Pancreas (tissue), 10 donors: ENCODE data around the gene MED4. TPM values are rescaled to one million over a fixed set of nuclear protein-coding genes. Genes with fewer than 3 reads are reported as not detected.

ENCODE experiments used
- ATAC-seq, 4 donors: fragments of 200-7000 bp; cut with Tn5 transposase; one replicate each; pipeline versions ENCODE4 v1.8.0 to v1.9.1; 2020; ENCODE audit warnings: mild to moderate bottlenecking in 4 of 4, moderate library complexity in 4 of 4
- DNase-seq, 6 donors: peaks; one replicate each; pipeline ENCODE4 v3.0.0-alpha.2; 2020
- FAIRE-seq: peaks from 2 replicates; lab custom pipeline; 2012; peaks lifted over from hg19 to GRCh38; lab: Jason Lieb, UNC
- H3K27ac ChIP-seq, 4 donors: fragments of 200-600 bp; sonication (generic); 1 replicate in 3 of 4; 2 replicates in 1 of 4; pipeline versions ENCODE4 v1.5.0 to v1.8.0; 2020
- H3K27me3 ChIP-seq, 4 donors: fragments of 200-600 bp; one replicate each; pipeline ENCODE4 v1.8.0; 2021
- H3K36me3 ChIP-seq, 3 donors: fragments of 200-600 bp; sonication (generic) in 1 of 3; one replicate each; pipeline versions ENCODE4 v1.5.0 to v1.8.0; 2020 to 2021
- H3K4me1 ChIP-seq, 3 donors: fragments of 200-600 bp; one replicate each; pipeline ENCODE4 v1.8.0; 2021
- H3K4me3 ChIP-seq, 4 donors: fragments of 200-600 bp; sonication (generic) in 2 of 4; one replicate each; pipeline versions ENCODE4 v1.5.0 to v1.8.0; 2020 to 2021
- H3K9me3 ChIP-seq, 4 donors: fragments of 200-600 bp; one replicate each; pipeline ENCODE4 v1.8.0; 2021
- WGBS, 2 donors: extraction: QIAGEN DNeasy Blood & Tissue Kit; methylation state at CpG; one replicate each; pipeline ENCODE4 v1.1.7; 2013; 5-methylcytosine and 5-hydroxymethylcytosine counted together
- intact Hi-C, 3 donors: fragments of 100-400 bp; cut with DNase I; formaldehyde crosslinking; loops; one replicate each; pipeline versions ENCODE4 v1.11.1 to v1.14.2; 2022
- polyA plus RNA-seq, 2 donors: library from polyadenylated mRNA; stranded (reverse); fragments of 200-250 nt; gene quantifications; one replicate each; pipeline ENCODE4 v1.2.3, GENCODE V29; 2013
- total RNA-seq, 6 donors: library from RNA; stranded (reverse); fragmentation: NEBNext Ultra II Directional in 4 of 6; extraction: Animal tissue kit (Norgen Biotek cat#: 25700) in 4 of 6; gene quantifications; one replicate each; pipeline versions ENCODE4 v1.2.1 to v1.2.4, GENCODE V29; 2021 to 2023
- TF ChIP-seq, protein P1 (sequence below), 4 donors: fragments of 200-600 bp; sonication (generic) in 3 of 4; IDR thresholded peaks; one replicate each; pipeline versions ENCODE4 v1.5.0 to v1.8.0; 2021; ENCODE audit warnings: antibody characterized with exemption in 4 of 4
- donor health status: healthy with polysubstance abuse.
- donor health status: DM: no; HTN: no; CAD: no; lungs with moderate emphysema.
- donor health status: DM: no; HTN: no; CAD: no.
- donor health status: control.
- donor health status: control.
- donor health status: Bipolar disorder and iron deficiency.
- donor health status: DM: yes; HTN: yes; CAD: no.
- donor health status: DM: no; HTN: no; CAD: no.
- donor health status: DM: no; HTN: no; CAD: no.
- donor health status: DM: yes; HTN: yes; CAD: no.

MED4 gene
- total and polyA plus RNA-seq, 8 donors: 12.0 to 34.9 (median 16.4) TPM

DNA sequence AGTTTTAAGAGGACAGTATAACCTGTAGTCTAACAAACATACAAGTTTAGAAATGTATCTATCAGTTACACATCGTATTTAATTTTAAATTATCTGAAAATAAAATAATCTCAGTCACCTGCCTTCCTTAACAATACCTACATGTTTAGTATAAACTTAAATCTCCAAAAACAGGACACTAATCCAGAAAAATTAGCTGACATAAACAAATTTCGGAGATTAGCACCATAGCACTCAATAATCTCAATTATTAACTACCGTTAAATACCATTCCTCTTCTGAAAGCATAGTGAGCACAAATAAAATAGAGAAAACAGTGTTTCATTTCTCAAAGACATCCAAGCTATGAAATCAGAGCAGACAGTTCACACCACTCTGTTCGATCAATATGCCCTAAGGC lies 13.2 kb downstream of the MED4 start:
- 96 to 97% methylated on average over 4 of the region's 4 CpGs for WGBS, 2 donors

DNA sequence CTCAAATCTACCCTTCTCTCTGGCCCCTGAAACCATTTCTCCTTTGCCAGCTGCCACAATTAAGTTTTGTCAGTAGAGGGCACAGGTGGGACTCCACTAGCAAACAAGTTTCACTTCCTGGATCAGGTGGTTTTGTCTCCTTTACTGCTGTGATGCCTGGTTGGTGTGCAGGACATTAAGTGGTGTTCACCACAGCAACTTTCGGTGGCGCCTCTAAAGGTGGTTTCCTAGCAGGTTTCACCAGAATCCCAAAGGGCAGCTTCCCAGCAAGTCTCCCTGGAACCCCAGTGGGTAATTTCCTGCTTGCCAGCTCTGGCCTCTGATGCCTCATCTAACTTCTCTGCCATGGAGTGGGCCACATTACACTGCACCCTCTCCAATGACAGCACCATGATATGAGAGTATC lies 16.6 kb downstream of the MED4 start:
- intact Hi-C loops: no loop called here
- TF ChIP-seq, protein P1, sequence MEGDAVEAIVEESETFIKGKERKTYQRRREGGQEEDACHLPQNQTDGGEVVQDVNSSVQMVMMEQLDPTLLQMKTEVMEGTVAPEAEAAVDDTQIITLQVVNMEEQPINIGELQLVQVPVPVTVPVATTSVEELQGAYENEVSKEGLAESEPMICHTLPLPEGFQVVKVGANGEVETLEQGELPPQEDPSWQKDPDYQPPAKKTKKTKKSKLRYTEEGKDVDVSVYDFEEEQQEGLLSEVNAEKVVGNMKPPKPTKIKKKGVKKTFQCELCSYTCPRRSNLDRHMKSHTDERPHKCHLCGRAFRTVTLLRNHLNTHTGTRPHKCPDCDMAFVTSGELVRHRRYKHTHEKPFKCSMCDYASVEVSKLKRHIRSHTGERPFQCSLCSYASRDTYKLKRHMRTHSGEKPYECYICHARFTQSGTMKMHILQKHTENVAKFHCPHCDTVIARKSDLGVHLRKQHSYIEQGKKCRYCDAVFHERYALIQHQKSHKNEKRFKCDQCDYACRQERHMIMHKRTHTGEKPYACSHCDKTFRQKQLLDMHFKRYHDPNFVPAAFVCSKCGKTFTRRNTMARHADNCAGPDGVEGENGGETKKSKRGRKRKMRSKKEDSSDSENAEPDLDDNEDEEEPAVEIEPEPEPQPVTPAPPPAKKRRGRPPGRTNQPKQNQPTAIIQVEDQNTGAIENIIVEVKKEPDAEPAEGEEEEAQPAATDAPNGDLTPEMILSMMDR (IDR thresholded peaks at IDR 0.05): no peak
- no peak for DNase-seq
- H3K9me3 ChIP-seq: peaks cover 0 to 3% (median 0%) of the 10 kb centered on the region in 4 donors
- peaks cover 15 to 81% (median 49%) of the 10 kb centered on the region in 3 donors for H3K36me3 ChIP-seq
- no peaks in the 10 kb centered on the region for H3K27me3 ChIP-seq
- no peaks in the 10 kb centered on the region for H3K4me1 ChIP-seq
- WGBS, 2 donors: 48 to 50% methylated on average over 2 of the region's 2 CpGs
- no peak for FAIRE-seq
- H3K4me3 ChIP-seq: no peak overlapping the region
- ATAC-seq: no peak
- no peak overlapping the region for H3K27ac ChIP-seq

More for the DNA sequence above, 13.2 kb downstream of the MED4 start:
- H3K27ac ChIP-seq: no peak overlapping the region
- DNase-seq: no peak
- FAIRE-seq: no peak
- ATAC-seq: no peak
- intact Hi-C loops: no loop called here
- H3K9me3 ChIP-seq: no peaks in the 10 kb centered on the region
- TF ChIP-seq, protein P1 (IDR thresholded peaks at IDR 0.05): no peak
- peaks cover 7 to 70% (median 26%) of the 10 kb centered on the region in 3 donors for H3K36me3 ChIP-seq
- no peak overlapping the region for H3K4me3 ChIP-seq
- H3K27me3 ChIP-seq: no peaks in the 10 kb centered on the region
- H3K4me1 ChIP-seq: no peaks in the 10 kb centered on the region

DNA sequence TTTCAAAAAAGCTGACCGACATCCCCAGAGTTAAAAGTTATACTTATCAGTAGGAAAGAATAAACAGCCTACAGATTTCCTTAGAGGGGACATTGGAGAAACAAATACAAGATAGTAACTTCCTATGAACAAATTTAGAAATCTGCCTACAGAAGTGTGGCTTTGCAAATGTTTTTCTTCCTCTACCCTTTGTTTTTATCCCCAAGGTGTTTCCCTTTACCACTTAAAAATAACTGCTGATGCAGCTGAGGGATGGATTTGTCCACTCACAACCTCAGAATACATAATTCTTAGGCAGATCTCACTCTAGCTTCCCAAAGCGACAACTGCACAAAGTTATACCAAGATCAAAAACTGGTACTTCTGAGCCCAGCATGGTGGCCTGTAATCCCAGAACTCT lies 20.9 kb downstream of the MED4 start:
- H3K36me3 ChIP-seq: peaks cover 17 to 70% (median 59%) of the 10 kb centered on the region in 3 donors
- FAIRE-seq (no peak), DNase-seq (no peak), ATAC-seq (no peak)
- no peaks in the 10 kb centered on the region for H3K27me3 ChIP-seq
- intact Hi-C loops: no loop called here
- TF ChIP-seq, protein P1 (IDR thresholded peaks at IDR 0.05): no peak
- H3K4me3 ChIP-seq: no peak overlapping the region
- H3K9me3 ChIP-seq: peaks cover 0 to 12% (median 2%) of the 10 kb centered on the region in 4 donors
- no peak overlapping the region for H3K27ac ChIP-seq
- WGBS, 2 donors: 94 to 98% methylated on average over 2 of the region's 2 CpGs
- H3K4me1 ChIP-seq: no peaks in the 10 kb centered on the region

DNA sequence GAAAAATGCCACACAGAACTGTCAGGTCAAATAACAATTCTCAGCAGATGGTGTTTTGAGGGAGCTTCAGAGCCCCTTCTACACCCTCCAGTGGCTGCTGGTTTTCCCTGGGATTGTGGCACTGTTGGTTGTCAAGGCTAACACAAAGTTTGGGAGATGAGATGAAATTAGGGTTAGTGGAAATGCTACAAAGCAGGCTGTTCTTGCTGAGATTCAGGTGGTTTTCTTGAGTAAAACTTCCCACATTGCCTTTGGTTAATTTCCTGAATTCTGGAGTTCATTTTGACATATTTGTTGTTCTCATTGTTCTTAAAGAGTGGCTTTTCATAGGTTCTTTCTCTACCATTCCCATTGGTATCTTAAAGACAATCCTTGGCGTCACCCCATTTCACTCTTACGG lies 22.1 kb downstream of the MED4 start:
- H3K36me3 ChIP-seq: peaks cover 17 to 58% (median 47%) of the 10 kb centered on the region in 3 donors
- H3K27me3 ChIP-seq: no peaks in the 10 kb centered on the region
- no peak overlapping the region for H3K27ac ChIP-seq
- peaks cover 0 to 19% (median 2%) of the 10 kb centered on the region in 4 donors for H3K9me3 ChIP-seq
- no peak overlapping the region for H3K4me3 ChIP-seq
- 98 to 100% methylated on average over 2 of the region's 2 CpGs for WGBS, 2 donors
- H3K4me1 ChIP-seq: no peaks in the 10 kb centered on the region
- intact Hi-C loops: no loop called here
- FAIRE-seq: no peak
- TF ChIP-seq, protein P1 (IDR thresholded peaks at IDR 0.05): no peak
- no peak for DNase-seq
- no peak for ATAC-seq

GRCh38 chr13:48072304-48072703 lies 22.6 kb downstream of the MED4 start:
- intact Hi-C loops: no loop called here
- peaks cover 17 to 59% (median 45%) of the 10 kb centered on the region in 3 donors for H3K36me3 ChIP-seq
- TF ChIP-seq, protein P1 (IDR thresholded peaks at IDR 0.05): no peak

More at GRCh38 chr13:48072304-48072703, 22.6 kb downstream of the MED4 start:
- no peak for FAIRE-seq
- 97 to 98% methylated on average over 3 of the region's 3 CpGs for WGBS, 2 donors
- Histone ChIP-seq H3K4me1 (no peaks in the 10 kb centered on the region), H3K27me3 (no peaks in the 10 kb centered on the region), H3K4me3 (no peak overlapping the region), H3K27ac (no peak overlapping the region), H3K9me3 (peaks cover 0 to 20% (median 2%) of the 10 kb centered on the region in 4 donors)
- no peak for DNase-seq
- ATAC-seq: no peak
